Measurements from ENCODE around the gene TMEM179.

DNA sequence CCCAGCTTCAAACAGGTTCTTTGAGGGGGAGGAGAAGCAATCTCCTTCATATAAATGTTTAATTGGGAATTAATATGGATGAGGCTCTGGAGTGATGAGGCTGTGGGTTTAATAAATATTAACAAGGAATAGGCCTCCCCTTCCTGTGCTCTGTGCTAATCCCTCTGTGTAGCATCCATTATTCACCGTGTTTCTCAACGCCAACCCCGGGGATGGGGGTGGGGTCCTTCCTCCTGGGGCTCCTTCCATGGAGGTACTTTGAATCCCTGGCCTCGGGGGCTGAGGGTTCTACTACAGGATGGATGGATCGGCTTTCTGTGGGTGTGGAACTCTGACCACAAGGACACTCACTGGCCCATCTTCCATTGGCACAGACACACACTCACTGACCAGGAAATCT is 34.9 kb upstream of the TMEM179 start:
- TF ChIP-seq, protein P1, sequence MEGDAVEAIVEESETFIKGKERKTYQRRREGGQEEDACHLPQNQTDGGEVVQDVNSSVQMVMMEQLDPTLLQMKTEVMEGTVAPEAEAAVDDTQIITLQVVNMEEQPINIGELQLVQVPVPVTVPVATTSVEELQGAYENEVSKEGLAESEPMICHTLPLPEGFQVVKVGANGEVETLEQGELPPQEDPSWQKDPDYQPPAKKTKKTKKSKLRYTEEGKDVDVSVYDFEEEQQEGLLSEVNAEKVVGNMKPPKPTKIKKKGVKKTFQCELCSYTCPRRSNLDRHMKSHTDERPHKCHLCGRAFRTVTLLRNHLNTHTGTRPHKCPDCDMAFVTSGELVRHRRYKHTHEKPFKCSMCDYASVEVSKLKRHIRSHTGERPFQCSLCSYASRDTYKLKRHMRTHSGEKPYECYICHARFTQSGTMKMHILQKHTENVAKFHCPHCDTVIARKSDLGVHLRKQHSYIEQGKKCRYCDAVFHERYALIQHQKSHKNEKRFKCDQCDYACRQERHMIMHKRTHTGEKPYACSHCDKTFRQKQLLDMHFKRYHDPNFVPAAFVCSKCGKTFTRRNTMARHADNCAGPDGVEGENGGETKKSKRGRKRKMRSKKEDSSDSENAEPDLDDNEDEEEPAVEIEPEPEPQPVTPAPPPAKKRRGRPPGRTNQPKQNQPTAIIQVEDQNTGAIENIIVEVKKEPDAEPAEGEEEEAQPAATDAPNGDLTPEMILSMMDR (conservative IDR thresholded peaks at IDR 0.05 in 1 of 2, IDR thresholded peaks at IDR 0.05 in 1 of 2; ENCODE audit: extremely low read depth in 1 of 2, insufficient read depth in 1 of 2, low read depth in 1 of 2, low read length in 2 of 2), result no peak
- no peak for TF ChIP-seq EZH2 (IDR thresholded peaks at IDR 0.05; ENCODE audit: borderline replicate concordance, low read length)
